Osteoblast (primary cell): ENCODE measurements around the gene LAPTM5. TPM values are rescaled to one million over a fixed set of nuclear protein-coding genes. Genes with fewer than 3 reads are reported as not detected.

Experiments used
- DNase-seq: peaks from one replicate; pipeline ENCODE4 v3.0.0; 2011; ENCODE audit warnings: low spot score, mixed read lengths; ENCODE audit not compliant: insufficient read length; ENCODE audit errors: missing footprints
- H2AFZ ChIP-seq: 2 replicates; pipeline ENCODE4 v1.6.0; 2011; ENCODE audit warnings: mild to moderate bottlenecking, low read length
- H3K27ac ChIP-seq: 2 replicates; pipeline ENCODE4 v1.5.1; 2011; ENCODE audit warnings: mild to moderate bottlenecking, low read depth, low read length, moderate library complexity
- H3K27me3 ChIP-seq: 2 replicates; pipeline ENCODE4 v1.6.0; 2012; ENCODE audit warnings: mild to moderate bottlenecking, control low read depth, inconsistent platforms, low read length, moderate library complexity; ENCODE audit not compliant: insufficient read depth
- H3K36me3 ChIP-seq: 2 replicates; pipeline ENCODE4 v1.5.1; 2011; ENCODE audit warnings: mild to moderate bottlenecking, low read length, control low read depth, moderate library complexity; ENCODE audit not compliant: insufficient read depth
- H3K4me1 ChIP-seq: 2 replicates; pipeline ENCODE4 v1.5.1; 2011; ENCODE audit warnings: mild to moderate bottlenecking, low read length, control low read depth, moderate library complexity; ENCODE audit not compliant: insufficient read depth
- H3K4me2 ChIP-seq: 2 replicates; pipeline ENCODE4 v1.6.0; 2011; ENCODE audit warnings: mild to moderate bottlenecking, low read length; ENCODE audit not compliant: insufficient read depth
- H3K4me3 ChIP-seq: fragments of 200-600 bp; sonication (generic); 3 replicates; pipeline ENCODE4 v1.5.1; 2012; ENCODE audit warnings: mild to moderate bottlenecking, low read length, inconsistent platforms; ENCODE audit not compliant: insufficient read depth
- H3K79me2 ChIP-seq: 2 replicates; pipeline ENCODE4 v1.6.0; 2012; ENCODE audit warnings: mild to moderate bottlenecking, low read length, control low read depth, inconsistent platforms; ENCODE audit not compliant: insufficient read depth
- H3K9me3 ChIP-seq: 2 replicates; pipeline ENCODE4 v1.5.1; 2011; ENCODE audit warnings: low read depth, low read length, control low read depth
- H4K20me1 ChIP-seq: 2 replicates; pipeline ENCODE4 v1.6.0; 2012; ENCODE audit warnings: mild to moderate bottlenecking, low read length, control low read depth; ENCODE audit not compliant: insufficient read depth
- CTCF ChIP-seq: IDR thresholded peaks from 2 replicates; pipeline ENCODE4 v1.5.1; 2011; ENCODE audit warnings: mild to moderate bottlenecking, low read depth, low read length, moderate library complexity; ENCODE audit errors: extremely low read depth
- total RNA-seq: library from RNA; depleted of rRNA; stranded (reverse); fragments of >200 nt; gene quantifications from 2 replicates; pipeline ENCODE4 v1.2.3, GENCODE V29; 2012

Gene LAPTM5
- total RNA-seq, 1 donor = 0.72 TPM

GRCh38 chr1:30734106-30734505, 23.5 kb downstream of the LAPTM5 start:
- H3K27me3 ChIP-seq = no peaks in the 10 kb centered on the region
- H3K9me3 ChIP-seq = no peaks in the 10 kb centered on the region
- no peak overlapping the region for H3K4me3 ChIP-seq
- no peak overlapping the region for H3K27ac ChIP-seq
- no peak overlapping the region for H2AFZ ChIP-seq
- H3K4me2 ChIP-seq = no peak overlapping the region
- no peak for TF ChIP-seq CTCF
- no peaks in the 10 kb centered on the region for H3K36me3 ChIP-seq
- peak; percentile 69 for DNase-seq
- no peaks in the 10 kb centered on the region for H3K79me2 ChIP-seq
- H4K20me1 ChIP-seq = no peaks in the 10 kb centered on the region
- H3K4me1 ChIP-seq = no peaks in the 10 kb centered on the region

DNA sequence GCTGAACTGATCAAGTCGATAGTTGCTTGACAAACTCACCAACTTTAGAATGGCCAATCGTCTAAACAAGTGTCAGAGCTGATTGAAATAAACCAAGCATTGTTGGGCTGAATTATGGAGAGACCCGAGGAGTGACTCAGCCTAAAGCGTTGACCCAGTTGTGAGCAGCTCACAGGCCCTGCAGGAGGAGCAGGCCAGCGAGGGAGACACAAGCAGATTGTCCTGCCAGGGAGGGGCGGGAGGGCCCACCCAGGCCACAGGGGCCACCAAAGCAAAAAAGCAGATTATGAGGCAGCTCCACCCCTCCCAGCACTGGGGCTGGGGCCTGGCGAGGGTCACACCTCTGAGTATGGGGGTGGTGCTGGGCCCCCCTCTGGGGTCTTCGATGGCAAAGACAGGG, 24.1 kb downstream of the LAPTM5 start:
- Histone ChIP-seq H3K4me1 (no peaks in the 10 kb centered on the region), H3K79me2 (no peaks in the 10 kb centered on the region), H3K27me3 (no peaks in the 10 kb centered on the region), H4K20me1 (no peaks in the 10 kb centered on the region), H3K4me3 (no peak overlapping the region), H3K36me3 (no peaks in the 10 kb centered on the region), H3K4me2 (no peak overlapping the region), H2AFZ (no peak overlapping the region), H3K9me3 (no peaks in the 10 kb centered on the region), H3K27ac (no peak overlapping the region)
- peak; percentile 64 for DNase-seq
- TF ChIP-seq CTCF = no peak

- peak; percentile 74 for DNase-seq
- Histone ChIP-seq H4K20me1 (no peaks in the 10 kb centered on the region), H3K36me3 (no peaks in the 10 kb centered on the region), H2AFZ (no peak overlapping the region), H3K27ac (no peak overlapping the region), H3K9me3 (no peaks in the 10 kb centered on the region), H3K4me3 (no peak overlapping the region), H3K79me2 (no peaks in the 10 kb centered on the region), H3K4me1 (no peaks in the 10 kb centered on the region), H3K27me3 (no peaks in the 10 kb centered on the region), H3K4me2 (no peak overlapping the region)
- no peak for TF ChIP-seq CTCF
Observed at GRCh38 chr1:30732277-30732996, 25.1 kb downstream of the LAPTM5 start.

GRCh38 chr1:30731806-30732276, 25.7 kb downstream of the LAPTM5 start:
- Histone ChIP-seq H3K4me1 (no peaks in the 10 kb centered on the region), H3K79me2 (no peaks in the 10 kb centered on the region), H3K36me3 (no peaks in the 10 kb centered on the region), H4K20me1 (no peaks in the 10 kb centered on the region), H3K27me3 (no peaks in the 10 kb centered on the region), H3K27ac (no peak overlapping the region), H3K9me3 (no peaks in the 10 kb centered on the region), H2AFZ (no peak overlapping the region), H3K4me2 (no peak overlapping the region), H3K4me3 (no peak overlapping the region)
- DNase-seq = peak; percentile 75
- TF ChIP-seq CTCF = no peak
